GM12865 (cell line): ENCODE measurements around the gene NXPE3.
A peak's percentile ranks its signal among the peaks of the same experiment; 100 is the strongest.

Experiments
- DNase-seq: peaks from one replicate; pipeline ENCODE4 v3.0.0; 2010; ENCODE audit warnings: low read depth
- H3K4me3 ChIP-seq: 2 replicates; pipeline ENCODE4 v1.5.1; 2011; ENCODE audit warnings: mild to moderate bottlenecking, low read depth, low read length, control low read depth
- CTCF ChIP-seq: IDR thresholded peaks from 2 replicates; pipeline ENCODE4 v1.5.1; 2011; ENCODE audit warnings: low read length, control low read depth, low read depth, inconsistent platforms; ENCODE audit not compliant: insufficient read depth; ENCODE audit errors: missing control alignments

NXPE3 gene

GRCh38 chr3:101848326-101848725, 69.3 kb downstream of the NXPE3 start:
- DNase-seq, result no peak
- TF ChIP-seq CTCF, result no peak
- H3K4me3 ChIP-seq, result peak overlapping the region; percentile 91

GRCh38 chr3:101848754-101849713, 70.0 kb downstream of the NXPE3 start, which contains the start of gene NFKBIZ:
NFKBIZ (plus strand) TSS chr3:101849514; CDS start chr3:101849629, 115 bp downstream.
- DNase-seq, result peak; percentile 94
- no peak for TF ChIP-seq CTCF
- H3K4me3 ChIP-seq, result peak within 1 kb of the TSS; percentile 91

- peak; percentile 66 for DNase-seq
- peak overlapping the region; percentile 91 for H3K4me3 ChIP-seq
- no peak for TF ChIP-seq CTCF
These were observed 70.8 kb downstream of the NXPE3 start for GRCh38 chr3:101849714-101850245.

- no peak for TF ChIP-seq CTCF
- peak overlapping the region; percentile 91 for H3K4me3 ChIP-seq
- peak; percentile 83 for DNase-seq
These were observed 71.4 kb downstream of the NXPE3 start for GRCh38 chr3:101850246-101851051.

- H3K4me3 ChIP-seq, result peak overlapping the region; percentile 91
- DNase-seq, result no peak
- no peak for TF ChIP-seq CTCF
These were observed 72.2 kb downstream of the NXPE3 start for GRCh38 chr3:101851072-101851770.
